Hypothalamus (tissue), 51 donors: ENCODE measurements around the gene EEF1AKMT2.

Experiments
- DNase-seq, 51 donors: peaks; one replicate each; lab custom pipeline; 2025; lab: John Stamatoyannopoulos, UW

Gene EEF1AKMT2

GRCh38 chr10:124724279-124725027 is 67.2 kb downstream of the EEF1AKMT2 start:
- DNase-seq, result peak in 47 of 51 donors; percentile 36 to 95 (median 80)

DNA sequence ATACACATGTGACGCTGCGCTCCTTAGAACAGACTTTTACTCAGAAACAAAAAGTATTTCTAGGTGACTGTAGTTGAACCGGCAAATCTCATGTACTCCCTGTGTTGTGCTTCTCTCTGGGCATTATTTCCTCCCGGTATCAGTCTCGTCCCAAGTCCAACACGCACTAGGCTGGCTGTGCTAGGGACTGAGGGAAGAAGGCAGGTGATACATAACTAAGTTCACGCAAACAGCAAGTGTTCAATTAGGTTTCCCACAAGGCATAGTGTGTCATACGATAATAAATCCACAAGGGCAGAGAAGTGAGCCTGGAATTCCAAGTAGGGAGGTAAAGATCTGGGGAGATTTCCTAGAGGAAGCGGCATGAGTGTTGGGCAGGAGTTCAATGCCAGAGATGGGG is 67.9 kb downstream of the EEF1AKMT2 start:
- DNase-seq, result no peak

- DNase-seq, result peak in 6 of 51 donors; percentile 25 to 73 (median 37)
These were observed 68.6 kb downstream of the EEF1AKMT2 start for GRCh38 chr10:124722798-124723783.

DNA sequence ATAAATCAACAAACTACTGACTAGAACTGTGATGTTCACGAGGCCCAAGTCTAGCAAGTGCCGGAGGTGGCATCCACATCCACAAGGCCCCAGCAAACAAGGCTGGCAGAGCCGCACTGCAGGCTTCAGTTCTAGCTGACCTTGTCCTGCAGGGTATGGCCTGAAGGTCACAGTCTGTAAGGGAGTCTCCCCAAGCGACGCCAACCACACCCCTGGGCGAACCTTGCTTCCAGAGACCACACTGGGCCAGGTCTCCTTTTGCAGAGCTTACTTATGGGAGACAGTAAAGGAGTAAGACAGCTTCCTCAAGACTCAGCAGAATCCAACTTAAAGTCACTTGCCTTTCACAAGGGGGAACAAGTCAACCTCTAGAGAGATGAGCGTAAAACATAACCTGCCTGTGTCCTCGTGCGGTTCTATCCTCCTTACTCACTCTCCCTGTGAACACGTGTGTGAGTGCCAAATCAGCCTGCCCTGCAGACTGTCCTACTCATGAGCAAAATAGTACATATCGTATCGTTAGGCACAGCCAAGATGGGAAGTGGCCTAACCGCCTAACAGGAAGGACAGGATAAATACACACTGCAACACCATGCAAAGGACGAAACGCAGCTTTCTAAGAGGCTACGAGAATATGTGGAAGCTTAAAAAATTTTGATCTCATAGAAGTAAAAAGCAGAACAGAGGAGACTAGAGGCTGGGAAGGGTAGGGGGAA is 70.2 kb downstream of the EEF1AKMT2 start:
- peak in 2 of 51 donors; percentile 38 to 52 for DNase-seq

- peak in 38 of 51 donors; percentile 31 to 90 (median 70) for DNase-seq
These were observed 72.4 kb downstream of the EEF1AKMT2 start for GRCh38 chr10:124719213-124719851.

DNA sequence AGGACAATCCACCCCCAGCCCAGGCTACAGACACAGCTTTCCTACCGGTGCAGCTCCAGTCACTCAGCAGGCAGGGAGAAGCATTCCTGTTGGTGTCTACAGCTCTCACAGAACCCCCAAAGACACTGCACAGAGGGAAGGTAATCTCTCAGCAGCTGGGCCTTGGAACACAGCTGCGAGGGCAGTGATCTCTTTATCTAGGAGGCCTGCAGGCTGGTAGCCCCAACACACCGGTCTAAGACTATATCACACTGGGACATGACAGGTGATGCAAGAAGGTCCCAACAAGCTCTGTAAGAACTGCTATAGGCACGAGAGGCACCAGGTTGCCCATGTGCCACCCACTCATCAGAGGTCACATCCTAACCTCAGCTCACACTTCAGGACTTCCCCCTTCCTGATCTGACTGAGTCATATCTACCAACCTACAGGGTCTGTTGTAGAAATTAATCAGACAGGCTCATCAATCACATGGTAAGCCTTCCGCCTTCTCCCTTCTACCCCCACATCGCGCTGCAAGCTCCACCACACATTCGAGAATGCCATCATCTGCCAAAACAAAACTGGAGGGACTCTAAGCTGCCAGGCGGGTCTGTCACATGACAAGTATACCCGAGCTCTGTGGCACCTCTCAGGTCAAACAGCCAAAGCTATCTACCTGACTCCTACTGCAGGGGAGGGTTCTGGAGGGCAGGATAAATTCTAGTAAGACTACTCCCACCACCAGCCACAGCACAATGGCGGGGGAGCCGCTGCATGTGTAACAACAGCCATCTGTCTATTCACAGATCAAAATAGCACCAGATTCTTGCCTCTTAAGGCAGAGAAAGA is 73.6 kb downstream of the EEF1AKMT2 start:
- DNase-seq, result peak in 5 of 51 donors; percentile 44 to 79 (median 54)

- DNase-seq, result no peak
These were observed 74.5 kb downstream of the EEF1AKMT2 start for GRCh38 chr10:124717041-124717757.

- no peak for DNase-seq
These were observed 75.3 kb downstream of the EEF1AKMT2 start for GRCh38 chr10:124716369-124716768.

DNA sequence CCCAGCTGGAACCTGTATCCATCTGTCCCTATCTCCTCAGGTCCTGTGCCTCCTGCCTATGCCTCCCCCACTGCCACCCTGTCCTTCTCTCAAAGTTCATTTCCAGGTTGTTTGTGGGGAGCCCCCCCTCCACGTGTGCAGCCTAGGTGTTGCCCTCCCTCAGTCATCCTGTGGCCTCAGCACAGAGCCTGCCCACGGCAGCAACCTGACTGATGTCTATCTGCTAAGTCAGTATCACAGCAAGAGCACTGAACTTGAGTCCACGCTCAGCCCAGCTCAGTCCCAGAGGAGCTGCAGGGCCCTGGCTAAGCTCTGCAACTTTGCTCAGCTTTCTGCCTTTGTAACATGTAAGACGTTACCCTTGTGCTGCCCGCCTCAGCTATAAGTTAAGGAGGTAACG is 76.2 kb downstream of the EEF1AKMT2 start:
- no peak for DNase-seq

DNA sequence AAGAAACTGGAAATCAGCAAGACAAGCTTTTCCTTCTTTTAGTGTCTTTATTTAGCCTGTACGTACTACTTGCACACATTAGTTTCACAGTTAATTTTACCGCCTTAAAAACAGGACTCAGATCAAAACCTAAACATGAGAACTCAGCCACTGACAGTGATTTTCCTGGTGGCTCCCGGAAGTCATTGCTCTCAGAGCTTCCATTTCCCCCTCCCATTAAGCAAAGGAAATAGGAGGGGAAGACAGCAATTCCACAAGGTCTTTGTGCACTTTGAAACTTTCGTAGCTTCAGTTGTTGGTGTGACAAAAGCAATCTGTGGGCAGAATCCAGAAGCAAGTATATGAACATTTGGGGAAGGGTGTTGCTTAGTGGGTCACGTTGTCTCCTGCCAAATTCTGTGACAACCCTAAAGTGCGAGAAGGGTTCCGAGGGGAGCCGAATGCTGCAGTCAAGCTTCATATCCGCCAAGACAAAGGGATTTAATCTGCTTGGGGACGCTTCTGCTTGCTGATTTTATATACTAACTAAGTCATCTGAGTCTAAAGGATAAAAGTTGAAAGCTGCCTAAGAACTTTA is 77.9 kb downstream of the EEF1AKMT2 start:
- DNase-seq, result no peak

DNA sequence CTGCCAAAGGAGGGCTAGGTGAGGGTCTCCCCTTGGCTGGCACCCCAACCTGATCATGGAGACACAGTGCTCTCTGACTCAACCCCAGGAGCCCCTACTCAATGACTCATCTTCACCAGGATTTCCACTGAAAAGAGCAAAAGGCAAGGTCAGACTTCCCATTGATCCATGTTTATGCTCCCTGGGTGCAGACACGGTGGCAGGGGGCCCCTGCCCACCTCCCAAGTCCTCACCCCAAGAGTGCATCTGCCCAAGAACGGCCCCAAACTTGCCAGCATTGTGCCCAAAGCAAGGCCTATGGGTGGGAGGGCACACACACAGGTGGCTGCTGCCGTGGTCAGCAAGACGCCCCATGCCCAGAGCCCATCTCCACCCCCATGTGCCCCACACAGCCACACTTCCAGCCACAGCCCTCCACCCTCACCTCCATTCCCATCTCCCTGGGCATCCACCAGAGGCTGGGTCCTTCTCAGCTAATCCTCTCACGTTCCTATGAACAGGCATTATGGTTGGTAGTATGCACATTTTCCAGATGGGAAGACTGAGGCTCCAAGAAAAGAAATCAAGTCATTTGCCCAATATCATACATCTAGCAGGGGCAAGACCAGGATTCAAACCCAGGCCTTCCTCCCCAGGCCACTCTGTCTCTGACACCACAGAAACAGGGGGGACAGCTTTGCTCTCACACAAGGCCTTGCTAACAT is 78.8 kb downstream of the EEF1AKMT2 start:
- DNase-seq, result no peak

DNA sequence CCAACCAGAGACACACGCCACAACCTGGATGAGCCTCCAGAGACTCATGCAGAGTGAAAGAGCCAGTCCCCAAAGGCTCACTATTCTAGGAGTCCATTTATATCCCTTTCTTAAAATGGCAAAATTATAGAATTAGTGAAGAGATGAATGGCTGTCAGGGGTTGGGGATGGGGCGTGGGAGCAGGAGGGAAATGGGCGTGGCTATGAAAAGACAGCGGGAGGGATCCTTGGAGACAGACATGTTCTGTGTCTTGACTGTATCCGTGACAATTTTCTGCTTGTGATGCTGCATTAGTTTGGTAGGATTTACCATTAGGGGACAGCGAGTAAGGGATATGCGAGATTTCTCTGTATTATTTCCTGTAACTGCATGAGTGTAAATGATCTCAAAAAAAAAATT is 80.5 kb downstream of the EEF1AKMT2 start:
- DNase-seq, result no peak

DNA sequence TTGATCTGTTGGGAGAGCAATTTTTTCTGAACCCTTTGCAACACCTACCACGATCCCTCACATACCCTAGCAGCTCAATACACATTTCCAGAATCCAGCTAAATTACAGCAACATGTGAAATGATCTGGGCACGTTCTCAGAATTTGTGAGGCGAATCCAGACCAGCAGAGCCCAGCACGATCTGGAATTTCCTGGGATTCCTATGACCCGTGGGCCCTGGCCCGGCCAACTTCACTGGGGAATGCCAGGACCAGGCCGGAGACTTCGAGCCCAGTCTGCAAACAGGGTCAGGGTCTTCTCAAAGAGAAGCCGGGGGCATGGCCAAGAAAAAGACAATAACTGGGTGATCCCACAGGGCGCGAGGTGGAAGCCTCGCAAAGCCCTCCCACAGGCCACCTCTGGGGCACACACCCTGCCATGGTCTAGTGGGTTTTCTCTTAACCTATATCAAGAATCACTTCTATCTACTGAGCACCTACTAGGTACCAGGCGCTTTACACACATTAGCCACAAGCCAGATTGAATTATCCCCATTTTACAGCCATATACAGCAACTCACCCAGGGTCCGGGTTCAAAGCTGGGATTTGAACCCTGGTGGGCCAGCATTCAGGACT is 81.3 kb downstream of the EEF1AKMT2 start:
- DNase-seq, result no peak

GRCh38 chr10:124709861-124710260 is 81.8 kb downstream of the EEF1AKMT2 start:
- DNase-seq, result peak in 1 of 51 donors; percentile 51

DNA sequence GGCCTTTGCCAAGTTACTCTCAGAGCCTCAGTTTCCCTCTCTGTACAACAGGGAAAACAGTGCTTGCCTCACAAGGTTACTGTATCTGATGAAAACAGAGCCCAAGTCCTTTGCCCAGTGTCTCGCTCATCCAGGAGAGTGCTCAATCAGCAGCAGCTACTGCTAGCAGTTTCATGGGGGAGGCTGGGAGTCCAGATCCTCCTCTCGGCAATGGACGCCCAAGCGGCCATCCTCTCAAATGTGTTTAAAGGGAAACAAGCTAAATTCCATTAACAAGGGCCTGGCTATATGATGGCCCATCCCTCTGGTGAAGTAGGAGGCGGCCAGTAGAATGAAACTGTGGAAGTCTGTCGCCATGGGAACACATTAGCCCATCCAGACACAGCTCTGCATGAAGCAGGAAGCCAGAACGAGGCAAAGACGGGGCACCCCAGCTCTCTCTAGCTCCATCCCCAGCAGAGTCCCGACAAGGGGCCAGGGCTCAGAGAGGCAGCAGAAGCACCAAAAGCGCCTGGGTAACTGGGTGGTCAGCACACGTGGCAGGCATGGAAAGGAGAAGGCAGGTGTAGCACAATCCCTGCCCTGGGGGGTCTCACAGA is 82.7 kb downstream of the EEF1AKMT2 start:
- peak in 8 of 51 donors; percentile 36 to 73 (median 44) for DNase-seq

GRCh38 chr10:124708246-124708779 is 83.4 kb downstream of the EEF1AKMT2 start:
- DNase-seq, result peak in 1 of 51 donors; percentile 39
